Ovary (tissue), 3 donors: Measurements from ENCODE around the gene FLNC.

Experiments
- CTCF ChIP-seq, 3 donors: fragments of 450-650 bp in 2 of 3; fragments of 200-600 bp in 1 of 3; IDR thresholded peaks; one replicate each; pipeline versions ENCODE4 v1.5.1 to v1.8.0; 2016 to 2022; ENCODE audit warnings: antibody characterized with exemption in 3 of 3, mild to moderate bottlenecking in 1 of 3
- POLR2A ChIP-seq: fragments of 450-650 bp; IDR thresholded peaks from one replicate; pipeline ENCODE4 v1.6.1; 2017; ENCODE audit warnings: antibody characterized with exemption, mild to moderate bottlenecking, moderate library complexity
- donor health status: DM: no; HTN: no; CAD: no.

- no peak for TF ChIP-seq CTCF (IDR thresholded peaks at IDR 0.05)
- TF ChIP-seq POLR2A, result no peak
These were observed 55.4 kb downstream of the FLNC start for GRCh38 chr7:128885370-128886187.
